NCI-H2227 (cell line): ENCODE results near the gene MTIF2.
A peak's percentile ranks its signal among the peaks of the same experiment; 100 is the strongest.
"Not testable (repeated sequence)": the region's sequence is repeated elsewhere in the genome, so short reads cannot be mapped to it uniquely, and the experiment has no call there.

Source experiments
- DNase-seq: peaks from one replicate; lab custom pipeline; 2025; ENCODE audit not compliant: unreplicated experiment; lab: John Stamatoyannopoulos, UW

Gene MTIF2

GRCh38 chr2:55268907-55269644, at the start of gene MTIF2:
MTIF2 (minus strand) TSS chr2:55269231; CDS start chr2:55263858, 5,373 bp downstream.
- peak; percentile 98 for DNase-seq

GRCh38 chr2:55314985-55315384, 46.0 kb upstream of the MTIF2 start:
- DNase-seq: no peak

GRCh38 chr2:55311444-55311870, 42.4 kb upstream of the MTIF2 start:
- DNase-seq: no peak

- DNase-seq: no peak
These were observed 40.4 kb upstream of the MTIF2 start for GRCh38 chr2:55309446-55309845.

GRCh38 chr2:55302241-55302640, 33.2 kb upstream of the MTIF2 start:
- no peak for DNase-seq

- no peak for DNase-seq
These were observed 32.2 kb upstream of the MTIF2 start for GRCh38 chr2:55301277-55301676.

GRCh38 chr2:55296393-55296792, 27.4 kb upstream of the MTIF2 start:
- DNase-seq: no peak

GRCh38 chr2:55283083-55283482, 14.1 kb upstream of the MTIF2 start:
- DNase-seq: no peak

- peak; percentile 93 for DNase-seq
These were observed 13.3 kb upstream of the MTIF2 start for GRCh38 chr2:55282110-55282917.

- DNase-seq: not testable (repeated sequence)
These were observed 12.0 kb upstream of the MTIF2 start for GRCh38 chr2:55280851-55281546.

GRCh38 chr2:55279859-55280424, 10.9 kb upstream of the MTIF2 start:
- DNase-seq: not testable (repeated sequence)

GRCh38 chr2:55279214-55279835, 10.3 kb upstream of the MTIF2 start:
- DNase-seq: peak; percentile 40

- no peak for DNase-seq
These were observed 8.3 kb upstream of the MTIF2 start for GRCh38 chr2:55277310-55277709.

- not testable (repeated sequence) for DNase-seq
These were observed 5.3 kb upstream of the MTIF2 start for GRCh38 chr2:55274346-55274745.

GRCh38 chr2:55269645-55269990, 587 bp upstream of the MTIF2 start:
- DNase-seq: no peak

GRCh38 chr2:55268288-55268906, 634 bp downstream of the MTIF2 start:
- no peak for DNase-seq

- DNase-seq: not testable (repeated sequence)
These were observed 9.4 kb downstream of the MTIF2 start for GRCh38 chr2:55259586-55259985.

- no peak for DNase-seq
These were observed 16.2 kb downstream of the MTIF2 start for GRCh38 chr2:55252832-55253231.

- no peak for DNase-seq
These were observed 22.0 kb downstream of the MTIF2 start for GRCh38 chr2:55247025-55247424.

GRCh38 chr2:55245411-55245810, 23.6 kb downstream of the MTIF2 start:
- DNase-seq: no peak
